Right atrium auricular region (tissue), 2 donors: ENCODE results near the gene BRAT1. TPM values are rescaled to one million over a fixed set of nuclear protein-coding genes. Genes with fewer than 3 reads are reported as not detected.

ENCODE experiments used
- DNase-seq: peaks from one replicate; pipeline ENCODE4 v3.0.0-alpha.2; 2019; ENCODE audit warnings: low spot score
- H3K27ac ChIP-seq, 2 donors: fragments of 200-600 bp; sonication (generic); 1 replicate in 1 of 2; 2 replicates in 1 of 2; pipeline ENCODE4 v1.5.1; 2016 to 2019
- H3K27me3 ChIP-seq, 2 donors: fragments of 200-600 bp; sonication (generic); one replicate each; pipeline versions ENCODE4 v1.5.1 to v1.6.0; 2017 to 2019
- H3K36me3 ChIP-seq: fragments of 200-600 bp; sonication (generic); one replicate; pipeline ENCODE4 v1.5.1; 2016
- H3K4me1 ChIP-seq, 2 donors: fragments of 200-600 bp; sonication (generic); one replicate each; pipeline versions ENCODE4 v1.5.1 to v1.6.0; 2017 to 2019
- H3K4me3 ChIP-seq, 2 donors: fragments of 200-600 bp; sonication (generic); 1 replicate in 1 of 2; 2 replicates in 1 of 2; pipeline ENCODE4 v1.5.1; 2017 to 2019; ENCODE audit warnings: mild to moderate bottlenecking in 1 of 2, moderate library complexity in 1 of 2
- H3K9me3 ChIP-seq, 2 donors: fragments of 200-600 bp; sonication (generic); one replicate each; pipeline ENCODE4 v1.5.1; 2019
- total RNA-seq, 2 donors: library from RNA; depleted of rRNA; stranded (reverse); fragments of >200 nt; gene quantifications; one replicate each; pipeline ENCODE4 v1.1.0, GENCODE V29; 2016
- TF ChIP-seq, protein P1 (sequence below), 2 donors: fragments of 200-600 bp; sonication (generic); IDR thresholded peaks; one replicate each; pipeline ENCODE4 v1.5.1; 2019; ENCODE audit warnings: antibody characterized with exemption in 2 of 2

Gene BRAT1
- total RNA-seq = 10 to 100 TPM; 20.9 to 24.6 TPM

DNA sequence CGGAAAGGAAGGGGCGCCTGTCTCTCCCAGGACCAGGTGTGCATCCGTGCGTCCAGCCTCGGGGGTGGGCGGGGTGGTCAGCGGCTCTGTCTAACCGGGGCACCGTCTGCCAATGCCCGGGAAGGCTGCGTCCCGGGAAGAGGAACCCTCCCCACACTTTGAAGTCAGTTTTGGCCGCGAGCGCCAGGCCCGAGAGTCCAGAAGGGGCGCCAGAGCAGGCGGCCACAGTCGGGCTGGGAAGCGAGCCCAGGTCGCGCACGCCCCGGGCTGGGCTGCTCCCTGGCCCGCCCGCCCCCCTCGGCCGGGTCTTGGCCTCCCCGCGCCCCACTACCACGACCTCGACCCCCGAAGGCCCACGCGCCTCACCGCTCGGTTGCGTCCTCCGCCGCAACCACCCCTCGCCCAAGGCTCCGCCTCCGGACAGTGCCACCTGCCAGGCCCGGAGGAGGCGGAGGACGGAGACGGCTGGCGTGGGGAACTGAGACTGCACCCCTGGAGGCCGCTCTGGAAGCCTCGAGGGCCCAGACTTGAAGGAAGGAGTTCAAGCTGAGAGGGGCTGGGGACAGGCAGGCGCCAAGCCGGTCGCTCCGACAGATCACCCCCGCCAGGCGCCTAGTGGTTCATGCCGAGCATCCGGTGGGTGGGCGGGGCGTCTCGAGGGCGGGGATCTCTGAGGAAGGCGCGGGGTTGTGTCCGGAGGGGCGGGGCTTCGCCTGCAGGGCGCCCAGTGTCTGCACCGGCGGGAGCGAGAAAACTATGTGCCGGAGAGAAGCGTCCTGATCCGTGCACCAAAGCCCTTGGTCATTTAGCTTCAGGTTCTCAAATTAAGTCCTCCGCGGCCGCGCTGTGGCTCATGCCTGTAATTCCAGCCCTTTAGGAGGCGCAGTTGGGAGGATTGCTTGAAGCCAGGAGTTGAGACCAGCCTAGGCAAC lies at the start of gene BRAT1:
BRAT1 (minus strand) TSS at position 404 of the 932 bp plus-strand sequence. CDS start 1,093 bp downstream, outside the sequence.
- Histone ChIP-seq H3K9me3 (no peaks in the 10 kb centered on the region), H3K27ac (peak within 1 kb of the TSS; percentile 95 to 96), H3K36me3 (no peaks in the 10 kb centered on the region), H3K4me3 (peak within 1 kb of the TSS; percentile 81 to 97), H3K4me1 (peaks cover 0 to 43% of the 10 kb centered on the region in 2 donors), H3K27me3 (no peaks in the 10 kb centered on the region)
- peak; percentile 97 for DNase-seq
- TF ChIP-seq, protein P1, sequence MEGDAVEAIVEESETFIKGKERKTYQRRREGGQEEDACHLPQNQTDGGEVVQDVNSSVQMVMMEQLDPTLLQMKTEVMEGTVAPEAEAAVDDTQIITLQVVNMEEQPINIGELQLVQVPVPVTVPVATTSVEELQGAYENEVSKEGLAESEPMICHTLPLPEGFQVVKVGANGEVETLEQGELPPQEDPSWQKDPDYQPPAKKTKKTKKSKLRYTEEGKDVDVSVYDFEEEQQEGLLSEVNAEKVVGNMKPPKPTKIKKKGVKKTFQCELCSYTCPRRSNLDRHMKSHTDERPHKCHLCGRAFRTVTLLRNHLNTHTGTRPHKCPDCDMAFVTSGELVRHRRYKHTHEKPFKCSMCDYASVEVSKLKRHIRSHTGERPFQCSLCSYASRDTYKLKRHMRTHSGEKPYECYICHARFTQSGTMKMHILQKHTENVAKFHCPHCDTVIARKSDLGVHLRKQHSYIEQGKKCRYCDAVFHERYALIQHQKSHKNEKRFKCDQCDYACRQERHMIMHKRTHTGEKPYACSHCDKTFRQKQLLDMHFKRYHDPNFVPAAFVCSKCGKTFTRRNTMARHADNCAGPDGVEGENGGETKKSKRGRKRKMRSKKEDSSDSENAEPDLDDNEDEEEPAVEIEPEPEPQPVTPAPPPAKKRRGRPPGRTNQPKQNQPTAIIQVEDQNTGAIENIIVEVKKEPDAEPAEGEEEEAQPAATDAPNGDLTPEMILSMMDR (IDR thresholded peaks at IDR 0.05) = no peak

DNA sequence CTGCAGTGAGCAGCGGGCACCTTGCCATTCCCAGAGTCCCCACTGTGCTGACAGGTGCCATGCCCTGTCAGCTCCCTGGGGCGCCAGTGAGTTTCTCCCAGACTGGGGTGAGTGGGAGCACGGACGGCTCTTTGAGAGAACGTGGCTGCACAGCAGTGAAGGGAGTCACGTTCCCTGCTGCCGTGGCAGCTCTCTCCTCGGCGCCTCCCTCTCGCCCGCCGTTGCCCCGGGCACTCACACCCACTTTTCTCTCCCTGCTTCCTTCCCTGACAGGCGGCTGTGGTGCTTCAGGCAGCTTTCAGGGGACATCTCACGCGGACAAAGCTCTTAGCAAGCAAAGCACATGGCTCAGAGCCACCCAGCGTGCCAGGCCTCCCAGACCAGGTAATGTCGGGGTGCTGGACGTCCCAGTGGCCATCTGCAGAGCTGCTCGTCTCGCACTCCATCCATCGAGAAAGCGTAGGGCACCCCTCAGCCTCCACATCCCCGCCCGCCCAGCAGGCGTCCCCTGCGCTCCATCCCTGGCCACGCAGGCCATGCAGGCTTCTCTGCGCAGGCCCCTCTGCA lies 49.4 kb upstream of the BRAT1 start:
- TF ChIP-seq, protein P1 (IDR thresholded peaks at IDR 0.05) = no peak
- Histone ChIP-seq H3K36me3 (no peaks in the 10 kb centered on the region), H3K4me3 (no peak overlapping the region), H3K9me3 (no peaks in the 10 kb centered on the region), H3K4me1 (peaks cover 0 to 39% of the 10 kb centered on the region in 2 donors), H3K27me3 (no peaks in the 10 kb centered on the region), H3K27ac (peak overlapping the region in 1 of 2 donors; percentile 56)
- no peak for DNase-seq

DNA sequence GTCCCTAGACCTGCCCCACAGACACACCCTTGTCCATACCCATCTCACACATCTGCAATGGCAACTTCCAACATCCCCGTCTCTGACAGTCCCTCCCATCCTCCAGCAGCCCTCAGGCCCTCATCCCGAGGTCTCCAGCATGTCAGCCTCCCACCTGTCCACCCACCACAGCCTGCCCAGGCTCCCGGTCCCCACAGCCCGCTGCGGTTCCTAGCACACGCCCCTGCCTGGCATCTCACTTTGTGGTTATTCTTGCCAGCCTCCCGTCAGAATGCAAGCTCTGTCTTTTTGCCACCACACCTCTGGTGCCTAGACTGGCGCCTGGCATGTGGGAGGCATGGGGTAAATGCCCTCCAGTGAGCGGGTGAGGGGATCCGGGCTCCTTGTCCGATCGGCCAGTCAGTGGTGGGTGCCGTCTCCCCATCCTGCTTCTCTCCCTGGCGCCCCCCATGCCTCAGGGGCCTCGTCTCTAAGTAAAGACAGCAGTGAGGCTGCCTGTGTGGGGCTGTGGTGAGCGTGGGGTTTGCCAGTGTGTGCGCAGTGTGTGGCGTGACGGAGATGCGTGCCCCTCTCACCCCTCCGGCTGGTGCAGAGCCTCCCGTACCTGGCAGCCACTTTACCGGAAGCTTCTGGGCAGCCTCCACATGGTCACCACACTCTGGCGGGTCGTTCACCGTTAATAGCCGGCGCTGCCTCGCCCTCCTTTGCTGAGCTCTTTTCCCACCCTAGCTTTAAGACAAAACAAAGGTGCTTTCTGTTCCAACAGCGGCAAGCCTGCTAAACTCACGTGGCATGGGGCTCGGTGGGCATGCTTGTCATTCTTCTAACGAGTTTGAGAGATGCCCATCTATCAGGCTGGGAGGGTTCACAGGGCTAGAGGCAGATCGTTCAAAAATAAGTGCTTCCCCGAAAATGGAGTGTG lies 48.0 kb upstream of the BRAT1 start:
- Histone ChIP-seq H3K9me3 (no peaks in the 10 kb centered on the region), H3K4me3 (no peak overlapping the region), H3K36me3 (peaks cover 4% of the 10 kb centered on the region), H3K4me1 (peaks cover 0 to 33% of the 10 kb centered on the region in 2 donors), H3K27ac (no peak overlapping the region), H3K27me3 (no peaks in the 10 kb centered on the region)
- TF ChIP-seq, protein P1 (IDR thresholded peaks at IDR 0.05) = no peak
- DNase-seq = no peak

DNA sequence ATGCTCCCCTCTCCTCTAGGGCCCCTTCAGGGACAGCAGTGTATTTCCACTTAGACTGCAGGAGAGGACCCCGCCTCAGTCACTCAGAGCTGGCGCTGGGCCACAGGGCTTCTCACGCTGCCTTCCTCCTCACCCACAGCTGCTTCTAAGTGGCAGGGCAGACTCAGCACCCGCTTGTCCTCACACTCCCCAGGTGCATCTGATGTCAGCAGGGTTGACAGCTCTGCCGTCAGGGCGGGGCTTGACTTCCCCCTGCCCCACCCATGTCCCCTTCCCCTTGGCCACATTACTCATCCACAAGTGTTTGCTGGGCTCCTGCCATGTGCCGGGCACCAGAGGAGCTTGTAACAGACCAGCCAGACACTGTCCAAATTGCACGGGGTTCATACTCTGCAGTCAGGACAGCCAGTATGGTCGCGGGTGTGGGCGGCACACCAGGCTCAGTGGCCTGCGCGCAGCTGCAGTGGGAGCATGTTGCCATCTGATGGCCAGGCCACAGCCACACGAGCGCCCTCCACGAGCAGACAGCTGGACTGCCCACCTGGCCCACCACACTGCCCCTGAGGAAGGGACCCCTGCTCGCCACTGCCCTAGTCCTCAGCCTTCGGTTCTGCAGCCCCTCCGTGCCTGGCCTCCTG lies 47.2 kb upstream of the BRAT1 start:
- TF ChIP-seq, protein P1 (IDR thresholded peaks at IDR 0.05) = no peak
- peaks cover 9% of the 10 kb centered on the region for H3K36me3 ChIP-seq
- H3K9me3 ChIP-seq = no peaks in the 10 kb centered on the region
- H3K27me3 ChIP-seq = no peaks in the 10 kb centered on the region
- H3K4me3 ChIP-seq = no peak overlapping the region
- H3K4me1 ChIP-seq = peaks cover 0 to 25% of the 10 kb centered on the region in 2 donors
- no peak overlapping the region for H3K27ac ChIP-seq
- no peak for DNase-seq

DNA sequence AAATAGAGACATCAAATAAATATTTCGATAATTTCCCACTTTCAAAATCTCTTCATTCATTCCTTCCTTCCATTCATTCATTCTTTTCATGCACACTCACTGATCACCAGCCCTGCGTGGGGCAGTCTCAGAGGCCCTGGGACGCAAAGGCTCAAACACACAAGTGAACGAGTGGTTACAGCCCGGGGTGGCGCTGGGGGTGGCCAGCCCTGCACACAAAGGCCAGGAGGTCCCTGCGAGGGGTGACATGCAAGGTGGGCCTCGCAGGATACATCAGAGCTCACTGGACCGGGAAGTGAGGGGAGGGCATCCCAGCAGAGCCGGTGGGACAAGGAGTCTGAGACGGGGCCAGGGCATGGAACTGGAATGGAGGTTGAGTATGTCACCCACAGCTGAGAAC lies 46.6 kb upstream of the BRAT1 start:
- no peaks in the 10 kb centered on the region for H3K9me3 ChIP-seq
- H3K27me3 ChIP-seq = no peaks in the 10 kb centered on the region
- no peak for DNase-seq
- TF ChIP-seq, protein P1 (IDR thresholded peaks at IDR 0.05) = no peak
- H3K36me3 ChIP-seq = peaks cover 9% of the 10 kb centered on the region
- H3K4me3 ChIP-seq = no peak overlapping the region
- H3K27ac ChIP-seq = no peak overlapping the region
- H3K4me1 ChIP-seq = peaks cover 0 to 19% of the 10 kb centered on the region in 2 donors
